ENCODE measurements around the gene CXorf49. TPM values are rescaled to one million over a fixed set of nuclear protein-coding genes. Genes with fewer than 3 reads are reported as not detected.
"Not testable (repeated sequence)": the region's sequence is repeated elsewhere in the genome, so short reads cannot be mapped to it uniquely, and the experiment has no call there.

CXorf49 gene
- total RNA-seq, 4 donors from 2014 or later = not detected

- TF ChIP-seq CTCF (IDR thresholded peaks at IDR 0.05) (no peak), POLR2A (IDR thresholded peaks at IDR 0.05) (no peak)
- Histone ChIP-seq H3K4me3 (no peak overlapping the region), H3K36me3 (no peaks in the 10 kb centered on the region), H3K4me1 (peaks cover 0 to 3% (median 0%) of the 10 kb centered on the region in 3 donors), H3K9me3 (no peaks in the 10 kb centered on the region), H3K27me3 (no peaks in the 10 kb centered on the region), H3K27ac (no peak overlapping the region)
- no peak for DNase-seq
- 93 to 98% methylated on average over 8 of the region's 11 CpGs for WGBS, 2 donors
- intact Hi-C loops (cut with DNase I) = no loop called here
These were observed 46.1 kb downstream of the CXorf49 start for GRCh38 chrX:71671938-71672337.

GRCh38 chrX:71671043-71671780 lies 46.9 kb downstream of the CXorf49 start:
- H3K4me1 ChIP-seq = peaks cover 0 to 3% (median 0%) of the 10 kb centered on the region in 3 donors
- TF ChIP-seq POLR2A (IDR thresholded peaks at IDR 0.05) = no peak
- no peak for TF ChIP-seq CTCF (IDR thresholded peaks at IDR 0.05)
- H3K27me3 ChIP-seq = no peaks in the 10 kb centered on the region
- 47 to 60% methylated on average over 2 to 7 of the region's 12 CpGs for WGBS, 2 donors
- no peaks in the 10 kb centered on the region for H3K9me3 ChIP-seq
- H3K27ac ChIP-seq = no peak overlapping the region
- H3K4me3 ChIP-seq = no peak overlapping the region
- DNase-seq = no peak
- H3K36me3 ChIP-seq = no peaks in the 10 kb centered on the region
- intact Hi-C loops (cut with DNase I) = no loop called here

- H3K4me3 ChIP-seq; intact Hi-C loops (cut with DNase I); H3K36me3 ChIP-seq; H3K27me3 ChIP-seq; DNase-seq; H3K27ac ChIP-seq; H3K9me3 ChIP-seq; H3K4me1 ChIP-seq: not testable (repeated sequence)
- TF ChIP-seq CTCF (IDR thresholded peaks at IDR 0.05) = peak in 3 of 6 experiments; percentile 16 to 50 (median 27)
- WGBS, 2 donors = 0 to 40% methylated on average over 1 of the region's 10 CpGs
These were observed 48.1 kb downstream of the CXorf49 start for GRCh38 chrX:71669947-71670346.

GRCh38 chrX:71669492-71669891 lies 48.6 kb downstream of the CXorf49 start:
- no peak overlapping the region for H3K4me3 ChIP-seq
- H3K36me3 ChIP-seq = no peaks in the 10 kb centered on the region
- WGBS, 2 donors = 61% methylated on average over 3 of the region's 13 CpGs; no CpG with 5 or more reads in 1 of the 2 donors
- DNase-seq = no peak
- H3K9me3 ChIP-seq = no peaks in the 10 kb centered on the region
- H3K27ac ChIP-seq = no peak overlapping the region
- H3K4me1 ChIP-seq = peaks cover 0 to 3% (median 0%) of the 10 kb centered on the region in 3 donors
- TF ChIP-seq POLR2A (IDR thresholded peaks at IDR 0.05) = no peak
- no peak for TF ChIP-seq CTCF (IDR thresholded peaks at IDR 0.05)
- intact Hi-C loops (cut with DNase I) = no loop called here
- H3K27me3 ChIP-seq = no peaks in the 10 kb centered on the region

- H3K4me1 ChIP-seq = peaks cover 0 to 9% (median 0%) of the 10 kb centered on the region in 3 donors
- H3K27me3 ChIP-seq = no peaks in the 10 kb centered on the region
- DNase-seq = no peak
- no peaks in the 10 kb centered on the region for H3K9me3 ChIP-seq
- no peaks in the 10 kb centered on the region for H3K36me3 ChIP-seq
- 93% methylated on average over 6 of the region's 16 CpGs; no CpG with 5 or more reads in 1 of the 2 donors for WGBS, 2 donors
- intact Hi-C loops (cut with DNase I) = no loop called here
- H3K27ac ChIP-seq = no peak overlapping the region
- TF ChIP-seq POLR2A (IDR thresholded peaks at IDR 0.05) (no peak), CTCF (IDR thresholded peaks at IDR 0.05) (no peak)
- no peak overlapping the region for H3K4me3 ChIP-seq
These were observed 49.9 kb downstream of the CXorf49 start for GRCh38 chrX:71668248-71668595.
